GM19455 (cell line): ENCODE data around the gene SSUH2.
A peak's percentile ranks its signal among the peaks of the same experiment; 100 is the strongest.
"Not testable (repeated sequence)": the region's sequence is repeated elsewhere in the genome, so short reads cannot be mapped to it uniquely, and the experiment has no call there.

Experiments used
- ATAC-seq: cut with Tn5 transposase; IDR thresholded peaks from one replicate; pipeline ENCODE4 v1.9.1; 2021; ENCODE audit not compliant: unreplicated experiment

SSUH2 gene, protein sequence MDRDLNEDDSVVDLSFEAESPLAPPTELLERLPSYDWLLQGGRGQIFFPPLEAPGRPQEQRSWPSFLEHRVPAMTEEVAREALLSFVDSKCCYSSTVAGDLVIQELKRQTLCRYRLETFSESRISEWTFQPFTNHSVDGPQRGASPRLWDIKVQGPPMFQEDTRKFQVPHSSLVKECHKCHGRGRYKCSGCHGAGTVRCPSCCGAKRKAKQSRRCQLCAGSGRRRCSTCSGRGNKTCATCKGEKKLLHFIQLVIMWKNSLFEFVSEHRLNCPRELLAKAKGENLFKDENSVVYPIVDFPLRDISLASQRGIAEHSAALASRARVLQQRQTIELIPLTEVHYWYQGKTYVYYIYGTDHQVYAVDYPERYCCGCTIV

GRCh38 chr3:8644748-8645390, at the start of gene SSUH2:
Gene SSUH2 (minus strand): TSS chr3:8644798. CDS start chr3:8644758, 40 bp downstream.
- no peak for ATAC-seq

DNA sequence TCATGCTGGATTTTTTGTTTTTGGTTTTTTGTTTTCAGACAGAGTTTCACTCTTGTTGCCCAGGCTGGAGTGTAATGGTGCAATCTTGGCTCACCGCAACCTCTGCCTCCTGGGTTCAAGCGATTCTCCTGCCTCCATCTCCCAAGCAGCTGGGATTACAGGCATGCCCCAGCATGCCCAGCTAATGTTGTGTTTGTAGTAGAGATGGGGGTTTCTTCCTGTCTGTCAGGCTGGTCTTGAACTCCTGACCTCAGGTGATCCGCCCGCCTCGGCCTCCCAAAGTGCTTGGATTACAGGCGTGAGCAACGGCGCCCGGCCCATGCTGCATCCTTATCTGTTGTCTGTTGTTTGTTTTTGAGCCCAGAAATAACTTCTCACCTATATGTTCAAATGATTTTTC, 46.7 kb upstream of the SSUH2 start:
- ATAC-seq, result not testable (repeated sequence)

DNA sequence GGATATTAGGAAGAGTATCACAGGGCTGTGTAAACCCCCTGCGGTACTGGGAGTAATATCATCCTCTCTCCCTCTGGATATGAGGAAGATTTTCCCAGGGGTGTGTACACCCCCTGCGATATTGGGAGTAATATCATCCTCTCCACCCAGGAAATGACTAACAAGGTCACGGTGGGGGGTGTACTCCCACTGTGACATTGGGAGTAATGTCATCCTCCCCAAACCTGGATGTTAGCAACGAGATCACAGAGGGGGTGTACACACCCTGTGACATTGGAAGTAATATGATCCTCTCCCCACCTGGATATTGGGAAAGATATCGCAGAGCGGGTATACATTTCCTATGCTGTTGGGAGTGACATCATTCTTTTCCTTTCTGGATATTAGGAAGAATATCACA, 40.4 kb upstream of the SSUH2 start:
- not testable (repeated sequence) for ATAC-seq

- not testable (repeated sequence) for ATAC-seq
Observed at GRCh38 chr3:8682850-8683574, 38.4 kb upstream of the SSUH2 start.

- not testable (repeated sequence) for ATAC-seq
Observed at GRCh38 chr3:8681881-8682538, 37.4 kb upstream of the SSUH2 start.

DNA sequence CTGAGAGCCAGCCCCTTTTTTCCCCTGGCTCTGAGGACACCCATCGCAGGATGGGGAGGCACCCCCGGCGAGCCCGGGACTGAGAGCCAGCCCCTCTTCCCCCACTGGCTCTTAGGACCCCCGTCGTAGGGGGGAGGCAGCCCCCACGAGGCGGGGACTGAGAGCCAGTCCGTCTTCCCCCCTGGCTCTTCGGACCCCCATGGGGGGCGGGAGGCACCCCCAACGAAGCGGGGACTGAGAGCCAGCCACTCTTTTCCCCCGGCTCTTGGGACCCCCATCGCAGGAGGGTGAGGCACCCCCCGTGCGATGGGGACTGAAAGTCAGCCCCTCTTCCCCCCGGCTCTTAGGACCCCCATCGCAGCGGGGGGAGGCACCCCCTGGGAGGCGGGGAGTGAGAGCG, 36.8 kb upstream of the SSUH2 start:
- no peak for ATAC-seq

GRCh38 chr3:8679817-8680553, 35.4 kb upstream of the SSUH2 start:
- ATAC-seq, result not testable (repeated sequence)

- ATAC-seq, result no peak
Observed at GRCh38 chr3:8678751-8679150, 34.2 kb upstream of the SSUH2 start.

- not testable (repeated sequence) for ATAC-seq
Observed at GRCh38 chr3:8677258-8677657, 32.7 kb upstream of the SSUH2 start.

- ATAC-seq, result not testable (repeated sequence)
Observed at GRCh38 chr3:8675591-8675990, 31.0 kb upstream of the SSUH2 start.

GRCh38 chr3:8673083-8673737, 28.6 kb upstream of the SSUH2 start:
- no peak for ATAC-seq

DNA sequence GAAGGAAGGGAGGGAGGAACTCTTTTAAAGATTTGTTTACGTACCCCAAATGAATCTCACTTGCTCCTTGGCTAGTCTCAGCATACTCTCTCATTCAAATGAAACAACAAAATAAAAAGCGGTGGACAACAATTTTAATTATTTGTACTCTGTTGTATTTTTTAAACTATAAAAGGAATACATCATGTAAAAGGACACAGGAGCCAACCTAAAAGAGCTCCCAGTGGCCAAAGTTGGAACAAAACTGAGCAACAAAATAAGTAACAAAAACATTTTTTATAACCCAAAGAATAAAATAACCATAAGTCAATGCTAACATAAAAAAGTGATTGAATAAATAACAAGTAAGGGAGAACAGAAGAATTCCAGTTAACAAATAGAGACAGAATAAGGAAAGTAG, 24.4 kb upstream of the SSUH2 start:
- no peak for ATAC-seq

DNA sequence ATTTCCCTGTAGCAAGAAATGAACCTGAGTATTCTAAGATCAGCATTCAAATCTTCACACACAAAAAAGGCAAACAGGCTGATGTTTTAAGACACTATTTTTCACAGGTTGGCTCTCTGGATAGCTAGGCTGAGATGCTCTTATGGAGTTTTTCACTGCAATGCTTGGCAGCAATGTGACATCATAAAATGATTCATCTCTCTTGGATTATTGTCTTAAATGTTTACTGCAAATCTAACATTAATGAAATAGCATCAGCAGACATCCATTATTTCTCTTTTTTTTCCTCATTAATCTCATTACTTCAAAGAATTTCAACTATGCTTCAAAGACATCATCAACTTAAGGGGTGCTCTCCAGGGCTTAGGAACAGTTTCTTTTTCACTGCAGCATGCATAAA, 23.6 kb upstream of the SSUH2 start:
- ATAC-seq, result no peak

- no peak for ATAC-seq
Observed at GRCh38 chr3:8667463-8668091, 23.0 kb upstream of the SSUH2 start.

- peak; percentile 70 for ATAC-seq
Observed at GRCh38 chr3:8665407-8665896, 20.9 kb upstream of the SSUH2 start.

DNA sequence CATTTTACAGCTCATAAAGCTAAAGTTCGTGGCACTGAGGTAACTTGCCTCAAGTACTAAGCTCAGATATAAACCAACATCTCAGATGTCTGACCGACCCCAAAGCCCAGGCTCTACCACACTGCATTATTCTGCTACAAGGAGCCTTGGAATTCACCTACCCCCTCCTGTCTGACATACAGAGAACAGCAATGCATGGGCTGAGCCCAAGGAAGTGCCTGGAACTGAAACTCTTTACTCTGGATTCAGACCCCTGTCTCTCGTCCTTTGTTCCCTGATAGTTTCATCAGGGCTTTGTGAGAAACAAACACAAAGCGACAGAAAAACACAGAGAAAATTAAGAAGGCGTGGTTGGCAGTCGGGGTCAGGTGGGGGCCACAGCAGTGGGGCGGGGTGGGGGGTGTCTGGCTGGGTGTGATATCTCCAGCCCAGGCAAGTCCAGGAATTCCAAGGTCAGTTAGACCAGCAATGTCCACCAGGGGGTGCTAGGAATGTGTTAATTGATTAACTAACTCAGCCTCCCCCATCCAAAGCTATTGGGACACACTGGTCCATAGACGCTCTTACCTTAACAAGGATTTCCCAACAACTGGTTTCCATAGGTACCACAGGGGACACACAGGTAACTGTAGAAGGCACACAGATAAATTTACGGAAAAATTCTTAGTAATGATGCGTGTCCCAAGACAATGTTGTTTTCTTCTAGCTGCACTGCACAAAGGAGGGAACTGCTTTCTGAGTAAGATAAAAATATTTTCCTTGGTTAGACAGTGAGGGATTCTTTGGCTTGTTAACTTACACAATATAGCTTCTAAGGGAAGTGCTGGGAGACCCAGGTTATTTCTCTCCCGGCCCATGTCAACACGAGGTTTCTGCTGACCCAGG, 18.8 kb upstream of the SSUH2 start:
- ATAC-seq, result no peak

GRCh38 chr3:8662594-8662993, 18.0 kb upstream of the SSUH2 start:
- ATAC-seq, result no peak
